Trophoblast cell (in vitro differentiated cells and primary cell): ENCODE measurements around the gene PLA2G4E.

Source experiments
- DNase-seq, 2 donors: peaks; one replicate each; pipeline ENCODE4 v3.0.0-alpha.2; 2016
- H2AFZ ChIP-seq: 2 replicates; pipeline ENCODE4 v1.6.1; 2013; ENCODE audit warnings: low read length, moderate library complexity, mild to moderate bottlenecking; ENCODE audit not compliant: insufficient read depth, poor library complexity
- H2AK5ac ChIP-seq: 2 replicates; pipeline ENCODE4 v1.6.1; 2013; ENCODE audit warnings: mild to moderate bottlenecking, low read length
- H2BK120ac ChIP-seq: 2 replicates; pipeline ENCODE4 v1.6.1; 2013; ENCODE audit warnings: low read length, mild to moderate bottlenecking, moderate library complexity; ENCODE audit not compliant: insufficient read depth, poor library complexity
- H2BK12ac ChIP-seq: 2 replicates; pipeline ENCODE4 v1.6.1; 2013; ENCODE audit warnings: mild to moderate bottlenecking, low read length, moderate library complexity
- H2BK5ac ChIP-seq: 2 replicates; pipeline ENCODE4 v1.6.1; 2013; ENCODE audit warnings: low read length, low read depth, moderate library complexity, mild to moderate bottlenecking; ENCODE audit not compliant: poor library complexity
- H3K14ac ChIP-seq: 2 replicates; pipeline ENCODE4 v1.6.1; 2013; ENCODE audit warnings: mild to moderate bottlenecking, low read length
- H3K18ac ChIP-seq: 2 replicates; pipeline ENCODE4 v1.6.1; 2013; ENCODE audit warnings: mild to moderate bottlenecking, low read length
- H3K23ac ChIP-seq: 2 replicates; pipeline ENCODE4 v1.6.1; 2013; ENCODE audit warnings: low read length
- H3K27ac ChIP-seq: 2 replicates; pipeline ENCODE4 v1.5.1; 2013; ENCODE audit warnings: low read depth, mild to moderate bottlenecking, inconsistent platforms, low read length, moderate library complexity
- H3K27me3 ChIP-seq: 2 replicates; pipeline ENCODE4 v1.6.1; 2013; ENCODE audit warnings: inconsistent platforms, mild to moderate bottlenecking, low read length, moderate library complexity; ENCODE audit not compliant: insufficient read depth
- H3K36me3 ChIP-seq, 2 experiments: 1 replicate in 1 of 2; 2 replicates in 1 of 2; pipeline ENCODE4 v1.6.1; 2013; ENCODE audit warnings: low read length in 2 of 2, mild to moderate bottlenecking in 2 of 2, moderate library complexity in 1 of 2; ENCODE audit not compliant: insufficient read depth in 2 of 2, control insufficient read depth in 1 of 2
- H3K4ac ChIP-seq: 2 replicates; pipeline ENCODE4 v1.6.1; 2013; ENCODE audit warnings: low read depth, mild to moderate bottlenecking, low read length, moderate library complexity
- H3K4me1 ChIP-seq, 2 experiments: 1 replicate in 1 of 2; 2 replicates in 1 of 2; pipeline ENCODE4 v1.6.1; 2013; ENCODE audit warnings: low read length in 2 of 2, mild to moderate bottlenecking in 2 of 2, moderate library complexity in 1 of 2; ENCODE audit not compliant: insufficient read depth in 2 of 2, control insufficient read depth in 1 of 2
- H3K4me2 ChIP-seq: 2 replicates; pipeline ENCODE4 v1.6.1; 2013; ENCODE audit warnings: inconsistent platforms, mild to moderate bottlenecking, low read length, moderate library complexity
- H3K4me3 ChIP-seq: 2 replicates; pipeline ENCODE4 v1.5.1; 2013; ENCODE audit warnings: mild to moderate bottlenecking, low read depth, low read length, inconsistent platforms
- H3K79me1 ChIP-seq: one replicate; pipeline ENCODE4 v1.6.1; 2013; ENCODE audit warnings: low read length
- H3K79me2 ChIP-seq: 2 replicates; pipeline ENCODE4 v1.6.1; 2013; ENCODE audit warnings: low read length, mild to moderate bottlenecking; ENCODE audit not compliant: control insufficient read depth, insufficient read depth, poor library complexity
- H3K9ac ChIP-seq: 2 replicates; pipeline ENCODE4 v1.6.1; 2013; ENCODE audit warnings: mild to moderate bottlenecking, low read length
- H3K9me3 ChIP-seq: 2 replicates; pipeline ENCODE4 v1.6.1; 2013; ENCODE audit warnings: low read depth, mild to moderate bottlenecking, control low read depth, inconsistent platforms, low read length; ENCODE audit not compliant: insufficient read depth
- H4K12ac ChIP-seq: 2 replicates; pipeline ENCODE4 v1.6.1; 2013; ENCODE audit warnings: low read depth, mild to moderate bottlenecking, low read length, moderate library complexity
- H4K8ac ChIP-seq: 2 replicates; pipeline ENCODE4 v1.6.1; 2013; ENCODE audit warnings: low read depth, mild to moderate bottlenecking, low read length, moderate library complexity
- H4K91ac ChIP-seq: one replicate; pipeline ENCODE4 v1.6.1; 2013; ENCODE audit warnings: low read depth, mild to moderate bottlenecking, low read length, moderate library complexity
- WGBS: extraction: QIAGEN DNeasy Blood & Tissue Kit; methylation state at CpG from one replicate; pipeline ENCODE4 v1.1.7; 2013; ENCODE audit warnings: missing lambda C conversion rate; ENCODE audit not compliant: insufficient read length, insufficient coverage; ENCODE audit errors: extremely low coverage; 5-methylcytosine and 5-hydroxymethylcytosine counted together

The PLA2G4E gene

GRCh38 chr15:41966920-41967465 is 53.8 kb downstream of the PLA2G4E start:
- peaks cover 2 to 3% of the 10 kb centered on the region in 2 experiments for H3K36me3 ChIP-seq
- H3K14ac ChIP-seq: peak overlapping the region; percentile 48

GRCh38 chr15:41966414-41966812 is 54.4 kb downstream of the PLA2G4E start:
- WGBS: no CpG with 5 or more reads among the region's 4 CpGs
- Histone ChIP-seq H3K14ac (no peak overlapping the region), H2AK5ac (no peak overlapping the region), H3K9ac (no peak overlapping the region), H3K79me1 (peaks cover 2% of the 10 kb centered on the region), H2BK12ac (no peak overlapping the region), H3K79me2 (peaks cover 7% of the 10 kb centered on the region), H4K12ac (no peak overlapping the region), H3K9me3 (peaks cover 2% of the 10 kb centered on the region), H2AFZ (no peak overlapping the region), H3K4me1 (peaks cover 17 to 23% of the 10 kb centered on the region in 2 experiments), H2BK120ac (no peak overlapping the region), H3K4ac (no peak overlapping the region), H4K91ac (no peak overlapping the region), H3K27ac (no peak overlapping the region), H4K8ac (no peak overlapping the region), H3K4me3 (no peak overlapping the region), H3K4me2 (peak overlapping the region; percentile 4), H3K36me3 (peaks cover 2 to 3% of the 10 kb centered on the region in 2 experiments), H3K18ac (peak overlapping the region; percentile 2), H3K27me3 (no peaks in the 10 kb centered on the region), H3K23ac (no peak overlapping the region), H2BK5ac (no peak overlapping the region)
- no peak for DNase-seq

More at GRCh38 chr15:41966920-41967465, 53.8 kb downstream of the PLA2G4E start:
- Histone ChIP-seq H3K79me1 (peaks cover 4% of the 10 kb centered on the region), H3K27me3 (no peaks in the 10 kb centered on the region), H4K8ac (no peak overlapping the region), H2BK5ac (no peak overlapping the region), H3K23ac (peak overlapping the region; percentile 73), H2AFZ (no peak overlapping the region), H3K4me1 (peaks cover 17 to 23% of the 10 kb centered on the region in 2 experiments), H4K12ac (no peak overlapping the region), H3K27ac (no peak overlapping the region), H3K4ac (peak overlapping the region; percentile 47), H3K18ac (no peak overlapping the region), H3K4me2 (peak overlapping the region; percentile 4), H2BK120ac (no peak overlapping the region), H3K9ac (peak overlapping the region; percentile 74), H3K4me3 (no peak overlapping the region), H2AK5ac (no peak overlapping the region), H3K79me2 (peaks cover 10% of the 10 kb centered on the region), H2BK12ac (no peak overlapping the region), H3K9me3 (peaks cover 2% of the 10 kb centered on the region), H4K91ac (no peak overlapping the region)
- DNase-seq: no peak
- no CpG with 5 or more reads among the region's 3 CpGs for WGBS

- Histone ChIP-seq H3K4me1 (peaks cover 17 to 24% of the 10 kb centered on the region in 2 experiments), H3K79me1 (peaks cover 2% of the 10 kb centered on the region), H3K4me2 (no peak overlapping the region), H2BK5ac (no peak overlapping the region), H3K4ac (no peak overlapping the region), H4K91ac (no peak overlapping the region), H2BK12ac (no peak overlapping the region), H3K79me2 (peaks cover 7% of the 10 kb centered on the region), H3K23ac (no peak overlapping the region), H3K9ac (no peak overlapping the region), H3K36me3 (peaks cover 2 to 3% of the 10 kb centered on the region in 2 experiments), H2AK5ac (no peak overlapping the region), H3K27me3 (no peaks in the 10 kb centered on the region), H2BK120ac (no peak overlapping the region), H2AFZ (no peak overlapping the region), H4K8ac (no peak overlapping the region), H3K9me3 (peaks cover 2% of the 10 kb centered on the region), H3K18ac (no peak overlapping the region), H3K14ac (no peak overlapping the region), H3K4me3 (no peak overlapping the region), H4K12ac (no peak overlapping the region), H3K27ac (no peak overlapping the region)
- peak in 1 of 2 donors; percentile 53 for DNase-seq
- WGBS: no CpG with 5 or more reads among the region's 15 CpGs
These were observed 55.1 kb downstream of the PLA2G4E start for GRCh38 chr15:41965441-41966413.

GRCh38 chr15:41961595-41962202 is 59.1 kb downstream of the PLA2G4E start:
- Histone ChIP-seq H4K91ac (no peak overlapping the region), H3K27ac (no peak overlapping the region), H2AK5ac (no peak overlapping the region), H2BK5ac (no peak overlapping the region), H2AFZ (no peak overlapping the region), H2BK12ac (no peak overlapping the region), H2BK120ac (no peak overlapping the region), H3K9me3 (no peaks in the 10 kb centered on the region), H3K4me3 (no peak overlapping the region), H3K27me3 (no peaks in the 10 kb centered on the region), H3K9ac (no peak overlapping the region), H3K14ac (no peak overlapping the region), H3K4me2 (no peak overlapping the region), H3K18ac (no peak overlapping the region), H3K4ac (no peak overlapping the region), H3K36me3 (peaks cover 2 to 3% of the 10 kb centered on the region in 2 experiments), H4K12ac (no peak overlapping the region), H4K8ac (no peak overlapping the region), H3K79me2 (peaks cover 4% of the 10 kb centered on the region), H3K4me1 (peaks cover 20 to 27% of the 10 kb centered on the region in 2 experiments), H3K23ac (no peak overlapping the region), H3K79me1 (no peaks in the 10 kb centered on the region)
- DNase-seq: no peak
- WGBS: no CpG with 5 or more reads among the region's 1 CpG
